ENCODE results near the gene KSR1. TPM values are rescaled to one million over a fixed set of nuclear protein-coding genes. Genes with fewer than 3 reads are reported as not detected.

The KSR1 gene
- total and polyA plus RNA-seq, 9 of the 15 experiments (the other 6 are each of a cell fraction or from before 2014, with no cell fraction given): 1.4 to 51.7 (median 18.4) TPM

GRCh38 chr17:27514595-27515413 is 58.6 kb downstream of the KSR1 start (continued):
- TF ChIP-seq ZNF318 (IDR thresholded peaks at IDR 0.05; ENCODE audit: borderline replicate concordance in 1 of 2, low read depth in 1 of 2) (no peak), FOXK2 (conservative IDR thresholded peaks at IDR 0.05 in 1 of 2, IDR thresholded peaks at IDR 0.05 in 1 of 2; ENCODE audit: low read depth in 2 of 2) (0 out of 4 replicates have a peak, but pooled peaks of 1 of the 2 experiments have one; percentile 24), DPF2 (IDR thresholded peaks at IDR 0.05) (0 out of 2 replicates have a peak, but pooled peaks have one; percentile 21), MAFK (IDR thresholded peaks at IDR 0.05; ENCODE audit: low read length) (peak; percentile 43; the same call in 1 of the 2 replicates), TEAD4 (IDR thresholded peaks at IDR 0.05; ENCODE audit: low read length) (0 out of 2 replicates have a peak, but pooled peaks have one; percentile 17), TEAD4 (CRISPR knock-in tag; IDR thresholded peaks at IDR 0.05; ENCODE audit: borderline replicate concordance) (no peak), CBX1 (IDR thresholded peaks at IDR 0.05; ENCODE audit: low read depth) (no peak), ZNF316 (IDR thresholded peaks at IDR 0.05) (peak; percentile 74), RBM14 (IDR thresholded peaks at IDR 0.05; ENCODE audit: borderline replicate concordance, insufficient read depth, low read depth, low read length) (no peak), EP400 (IDR thresholded peaks at IDR 0.05) (peak; percentile 24; the same call in 1 of the 2 replicates), COPS2 (conservative IDR thresholded peaks at IDR 0.05) (no peak), RFX1 (IDR thresholded peaks at IDR 0.05) (peak; percentile 45; the same call in 1 of the 2 replicates), MNT (conservative IDR thresholded peaks at IDR 0.05) (peak; percentile 66 to 71), POLR3A (IDR thresholded peaks at IDR 0.05; ENCODE audit: borderline replicate concordance, extremely low read depth, insufficient read depth, insufficient read length) (no peak), MYBL2 (IDR thresholded peaks at IDR 0.05; ENCODE audit: low read depth) (no peak), MYBL2 (CRISPR knock-in tag; IDR thresholded peaks at IDR 0.05; ENCODE audit: borderline replicate concordance) (no peak), STAT5A (IDR thresholded peaks at IDR 0.05; ENCODE audit: borderline replicate concordance, low read length) (no peak), LEF1 (IDR thresholded peaks at IDR 0.05) (no peak), ERF (CRISPR knock-in tag; IDR thresholded peaks at IDR 0.05) (no peak)
